Left ventricle myocardium superior (tissue), 1 donor: ENCODE data around the gene SLC25A4. TPM values are rescaled to one million over a fixed set of nuclear protein-coding genes. Genes with fewer than 3 reads are reported as not detected.
"Not testable (repeated sequence)": the region's sequence is repeated elsewhere in the genome, so short reads cannot be mapped to it uniquely, and the experiment has no call there.

Experiments
- ATAC-seq: fragments of 200-7000 bp; cut with Tn5 transposase; one replicate; pipeline ENCODE4 v1.9.1; 2020; ENCODE audit warnings: mild to moderate bottlenecking, moderate library complexity
- DNase-seq: peaks from one replicate; pipeline ENCODE4 v3.0.0-alpha.2; 2020
- intact Hi-C: fragments of 100-400 bp; cut with micrococcal nuclease; formaldehyde crosslinking; loops from one replicate; pipeline ENCODE4 v1.11.0; 2022
- total RNA-seq: library from RNA; stranded (reverse); fragmentation: NEBNext Ultra II Directional; extraction: Animal tissue kit (Norgen Biotek cat#: 25700); gene quantifications from one replicate; pipeline ENCODE4 v1.2.1, GENCODE V29; 2021
- donor health status: DM: no; HTN: yes; CAD: no; lungs with severe emphysema.

The SLC25A4 gene
- total RNA-seq, 1 donor from 2014 or later: 2,343 TPM

- intact Hi-C loops: no loop called here
- ATAC-seq (no peak), DNase-seq (no peak)
Observed at GRCh38 chr4:185151296-185151695, 8.2 kb downstream of the SLC25A4 start.

GRCh38 chr4:185165605-185166063, 22.6 kb downstream of the SLC25A4 start:
- intact Hi-C loops: no loop called here
- ATAC-seq (peak; percentile 40), DNase-seq (no peak)

DNA sequence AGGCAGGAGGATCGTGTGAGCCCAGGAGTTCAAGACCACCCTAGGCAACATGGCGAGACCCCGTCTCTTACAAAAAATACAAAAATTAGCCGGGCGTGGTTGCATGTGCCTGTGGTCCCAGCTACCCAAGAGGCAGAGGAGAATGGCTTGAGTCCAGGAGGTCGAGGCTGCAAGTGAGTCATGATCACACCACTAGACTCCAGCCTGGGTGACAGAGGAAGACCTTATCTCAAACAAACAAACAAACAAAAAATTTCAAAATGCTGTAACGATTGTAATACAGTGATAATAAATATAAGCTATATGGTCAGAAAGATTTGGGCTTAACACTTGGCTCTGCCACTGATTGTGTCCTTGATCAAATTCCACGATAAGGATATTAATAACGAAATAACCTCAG, 24.2 kb downstream of the SLC25A4 start:
- DNase-seq (no peak), ATAC-seq (no peak)
- intact Hi-C loops: no loop called here

- ATAC-seq (no peak), DNase-seq (no peak)
- intact Hi-C loops: no loop called here
Observed at GRCh38 chr4:185171373-185172071, 28.5 kb downstream of the SLC25A4 start.

GRCh38 chr4:185179488-185179887, 36.4 kb downstream of the SLC25A4 start:
- DNase-seq (no peak), ATAC-seq (no peak)
- intact Hi-C loops: no loop called here

DNA sequence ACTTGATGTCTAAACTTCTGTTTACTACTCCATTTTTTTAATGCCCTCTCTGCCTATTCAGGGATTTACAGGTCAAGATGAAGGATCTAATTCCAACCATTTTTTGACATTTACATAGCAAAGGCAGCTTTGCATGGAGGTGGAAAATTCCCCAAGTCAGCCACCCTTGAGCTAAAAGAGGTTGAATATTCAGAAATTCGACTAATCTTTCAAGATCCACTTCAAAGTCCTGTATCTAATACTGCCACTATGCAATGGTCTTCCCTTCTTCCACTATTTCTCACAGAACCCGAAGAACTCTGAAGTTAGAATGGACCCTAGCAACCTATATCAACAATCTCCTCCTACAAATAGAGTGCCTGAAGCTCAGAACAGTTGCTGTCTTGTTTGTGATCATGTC, 39.2 kb downstream of the SLC25A4 start:
- no peak for ATAC-seq
- intact Hi-C loops: no loop called here
- DNase-seq: no peak

DNA sequence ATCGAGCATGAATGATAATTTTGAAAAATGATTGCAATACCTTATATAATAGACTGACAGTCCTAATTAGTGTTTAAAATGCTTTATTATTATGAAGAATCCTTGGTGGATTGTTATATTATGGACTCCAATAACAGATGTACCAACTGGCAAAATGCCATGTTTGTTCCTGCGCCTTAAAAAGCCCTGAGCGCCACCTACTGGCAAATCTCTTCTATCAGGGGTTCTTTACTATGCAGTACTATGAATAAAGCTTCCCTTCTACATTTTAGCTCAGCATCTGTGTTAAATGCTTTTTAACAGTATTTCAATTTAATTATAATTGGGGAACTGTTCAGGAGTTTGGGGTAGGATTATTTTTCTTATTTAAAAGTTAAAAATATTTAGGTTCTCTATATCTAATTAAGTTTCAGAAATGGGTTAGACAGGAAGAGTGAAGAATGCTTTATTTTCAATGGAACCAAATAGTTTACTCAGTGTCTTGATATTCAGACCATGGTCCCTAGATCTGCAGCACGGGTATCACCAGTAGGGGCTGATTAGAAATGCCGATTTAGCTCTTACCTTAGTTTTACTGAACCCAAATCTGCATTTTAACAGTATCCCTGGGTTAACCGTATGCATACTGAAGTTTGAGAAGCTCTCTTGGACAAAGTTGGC, 40.7 kb downstream of the SLC25A4 start:
- peak; percentile 78 for ATAC-seq
- intact Hi-C loops: no loop called here
- DNase-seq: peak; percentile 64

DNA sequence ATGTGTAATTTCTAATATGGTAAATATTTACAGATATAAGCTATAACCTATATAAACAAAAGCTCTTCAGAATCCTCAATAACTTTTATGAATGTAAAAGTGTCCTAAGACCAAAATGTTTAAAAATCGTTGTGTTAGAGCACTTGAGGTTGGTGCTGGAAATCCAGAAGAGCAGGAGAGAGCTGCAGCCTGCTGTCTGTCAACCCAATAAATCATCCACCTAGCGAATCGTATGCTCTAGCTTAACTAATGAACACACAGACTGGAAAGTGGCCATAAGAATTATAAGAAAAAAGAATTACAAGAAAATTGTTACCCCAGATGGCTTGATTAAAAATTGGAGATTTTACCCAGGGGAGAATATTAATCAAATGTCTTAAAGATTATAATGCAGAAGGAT, 43.7 kb downstream of the SLC25A4 start:
- intact Hi-C loops: no loop called here
- ATAC-seq (no peak), DNase-seq (no peak)

DNA sequence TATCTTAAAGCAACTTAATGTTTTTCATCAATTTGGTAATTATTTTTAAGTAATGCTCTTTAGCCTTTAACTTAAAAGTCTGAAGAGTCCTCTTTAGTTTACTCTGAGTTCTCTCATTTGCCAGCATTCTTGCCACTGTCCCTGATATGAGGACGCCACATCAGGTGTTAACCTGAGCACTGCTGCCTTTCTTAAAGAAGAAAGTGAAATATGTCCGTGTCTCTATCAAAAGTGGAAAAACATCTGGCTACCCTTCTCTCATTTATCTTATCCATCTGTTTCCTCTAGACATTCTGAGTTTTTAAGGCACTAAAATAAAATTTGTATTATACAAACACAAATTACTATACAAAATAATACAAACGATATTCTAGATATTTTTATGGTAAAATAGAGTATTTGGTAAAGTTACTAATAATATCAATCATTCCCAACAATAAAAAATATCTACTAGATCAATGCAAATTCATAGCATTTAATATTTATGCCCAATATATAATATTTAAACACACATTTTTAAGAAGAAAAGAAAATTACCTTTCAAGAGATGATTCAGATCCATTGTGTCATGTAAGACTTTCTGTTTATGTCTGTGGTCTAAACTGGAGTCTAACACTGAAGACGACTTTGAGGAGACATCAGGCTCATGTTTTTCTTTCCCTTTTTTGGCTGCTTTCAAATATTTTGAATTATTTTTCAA, 46.7 kb downstream of the SLC25A4 start:
- ATAC-seq: no peak
- intact Hi-C loops: no loop called here
- DNase-seq: no peak

- ATAC-seq: no peak
- DNase-seq: no peak
- intact Hi-C loops: no loop called here
Observed at GRCh38 chr4:185190306-185190856, 47.3 kb downstream of the SLC25A4 start.

- DNase-seq (no peak), ATAC-seq (no peak)
- intact Hi-C loops: no loop called here
Observed at GRCh38 chr4:185192059-185192458, 49.0 kb downstream of the SLC25A4 start.

DNA sequence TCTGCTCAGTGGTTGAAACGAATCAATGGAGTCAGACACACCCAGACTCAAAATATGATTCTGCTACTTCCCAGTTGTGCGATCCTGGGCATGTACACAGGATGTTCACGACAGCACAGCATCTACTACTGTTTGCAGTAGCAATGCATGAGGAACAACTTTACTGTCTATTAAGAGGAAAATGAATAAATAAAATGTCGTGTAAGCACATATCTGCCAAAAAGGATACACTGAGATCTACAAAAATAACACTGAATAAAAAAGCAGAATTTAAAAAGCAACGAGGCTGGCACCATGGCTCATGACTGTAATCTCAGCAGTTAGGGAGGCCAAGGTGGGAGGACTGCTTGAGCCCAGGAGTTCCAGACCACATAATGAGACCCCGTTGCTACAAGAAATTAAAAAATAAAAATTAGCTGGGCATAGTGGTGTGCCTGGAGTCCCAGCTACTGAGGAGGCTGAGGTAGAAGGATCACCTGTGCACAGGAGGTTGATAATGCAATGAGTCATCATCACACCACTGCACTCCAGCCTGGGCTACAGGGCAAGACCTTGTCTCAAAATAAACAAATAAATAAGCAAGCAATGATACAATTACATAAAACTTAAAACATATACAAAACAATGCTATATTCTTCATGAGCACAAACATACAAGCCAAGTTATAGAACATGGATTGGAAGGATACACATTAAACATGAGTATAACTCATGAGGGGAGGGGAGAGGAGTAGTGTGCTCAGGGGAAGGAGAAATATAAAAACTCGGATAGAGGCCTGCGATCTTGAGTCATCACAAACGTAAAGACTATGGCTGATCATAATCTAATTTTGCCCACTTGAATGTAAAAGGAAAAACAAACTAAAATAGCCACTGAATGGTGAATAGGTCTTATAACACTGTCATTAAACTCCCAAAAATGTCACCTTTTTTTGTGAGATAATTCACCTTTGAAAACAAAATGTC, 52.1 kb downstream of the SLC25A4 start:
- ATAC-seq: no peak
- intact Hi-C loops: no loop called here
- DNase-seq: no peak

- intact Hi-C loops: no loop called here
- ATAC-seq: no peak
Observed at GRCh38 chr4:185196437-185196836, 53.4 kb downstream of the SLC25A4 start.

GRCh38 chr4:185198189-185198588, 55.1 kb downstream of the SLC25A4 start:
- ATAC-seq, DNase-seq, intact Hi-C loops: not testable (repeated sequence)

More at GRCh38 chr4:185196437-185196836, 53.4 kb downstream of the SLC25A4 start:
- no peak for DNase-seq

Other genes starting within 250 kb of the SLC25A4 start
- not detected for gene HELT, start 124.8 kb upstream of the SLC25A4 start, total RNA-seq
- 9.8 TPM for gene CFAP97, start 60.7 kb downstream of the SLC25A4 start, total RNA-seq
- gene SNX25, start 66.3 kb downstream of the SLC25A4 start, total RNA-seq: 10.0 TPM